A549 (cell line): ENCODE measurements around the gene SBF2. TPM values are rescaled to one million over a fixed set of nuclear protein-coding genes. Genes with fewer than 3 reads are reported as not detected.

Source experiments
- CHD2 ChIP-seq: fragments of 150-350 bp; IDR thresholded peaks from 2 replicates; pipeline ENCODE4 v1.6.1; 2014; ENCODE audit warnings: low read length; ENCODE audit not compliant: partially characterized antibody
- CHD4 ChIP-seq: fragments of 200-600 bp; sonication (generic); IDR thresholded peaks from 2 replicates; pipeline ENCODE4 v1.6.1; 2016; ENCODE audit warnings: antibody characterized with exemption, mild to moderate bottlenecking, borderline replicate concordance
- CTCF ChIP-seq: fragments of >200 bp; sonication (Bioruptor Twin); formaldehyde crosslinking; IDR thresholded peaks from 3 replicates; pipeline ENCODE4 v1.5.1; 2016
- ELK1 ChIP-seq: fragments of 150-350 bp; IDR thresholded peaks from 2 replicates; pipeline ENCODE4 v1.6.1; 2014; ENCODE audit warnings: low read depth, mild to moderate bottlenecking, low read length
- GATA3 ChIP-seq: IDR thresholded peaks from 2 replicates; pipeline ENCODE4 v1.6.1; 2012; ENCODE audit warnings: borderline replicate concordance
- HDAC2 ChIP-seq: fragments of 200-600 bp; sonication (generic); IDR thresholded peaks from 2 replicates; pipeline ENCODE4 v1.6.1; 2016
- HES2 ChIP-seq: fragments of >200 bp; sonication (Bioruptor Twin); formaldehyde crosslinking; IDR thresholded peaks from 2 replicates; pipeline ENCODE4 v1.6.1; 2016
- HEYL ChIP-seq: fragments of 250-450 bp; sonication (Bioruptor Pico); IDR thresholded peaks from 2 replicates; pipeline ENCODE4 v1.8.0; 2021; ENCODE audit warnings: mild to moderate bottlenecking, moderate library complexity
- HMGXB4 ChIP-seq: fragments of 250-450 bp; sonication (Bioruptor Pico); IDR thresholded peaks from 2 replicates; pipeline ENCODE4 v1.5.0; 2021; ENCODE audit warnings: mild to moderate bottlenecking, moderate library complexity, borderline replicate concordance
- HOXB13 ChIP-seq: fragments of 250-450 bp; sonication (Bioruptor Pico); IDR thresholded peaks from 2 replicates; pipeline ENCODE4 v1.5.0; 2020; ENCODE audit warnings: low read depth, mild to moderate bottlenecking, moderate library complexity
- KDM1A ChIP-seq: fragments of 200-600 bp; sonication (generic); IDR thresholded peaks from 2 replicates; pipeline ENCODE4 v1.6.1; 2016; ENCODE audit warnings: low read depth, mild to moderate bottlenecking
- MAFK ChIP-seq: fragments of 450-650 bp; IDR thresholded peaks from 2 replicates; pipeline ENCODE4 v1.6.1; 2014; ENCODE audit not compliant: partially characterized antibody
- MYC ChIP-seq: IDR thresholded peaks from 2 replicates; pipeline ENCODE4 v1.6.1; 2012; ENCODE audit warnings: mild to moderate bottlenecking, inconsistent platforms, low read length, improper control_type of control experiment, borderline replicate concordance
- NPAS2 ChIP-seq: fragments of 250-450 bp; sonication (Bioruptor Pico); IDR thresholded peaks from 2 replicates; pipeline ENCODE4 v1.8.0; 2022; ENCODE audit warnings: mild to moderate bottlenecking, moderate library complexity, borderline replicate concordance
- PBX3 ChIP-seq: IDR thresholded peaks from 2 replicates; pipeline ENCODE4 v1.6.1; 2012
- PHF8 ChIP-seq: fragments of 200-600 bp; sonication (generic); IDR thresholded peaks from 2 replicates; pipeline ENCODE4 v1.6.1; 2016; ENCODE audit warnings: low read depth, mild to moderate bottlenecking, antibody characterized with exemption, moderate library complexity, borderline replicate concordance
- POLR2AphosphoS2 ChIP-seq: conservative IDR thresholded peaks from 2 replicates; pipeline ENCODE4 v1.6.1; 2012; ENCODE audit warnings: low read length, improper control_type of control experiment, inconsistent platforms
- RNF2 ChIP-seq: fragments of 200-600 bp; sonication (generic); IDR thresholded peaks from 2 replicates; pipeline ENCODE4 v1.6.1; 2016; ENCODE audit warnings: low read depth, mild to moderate bottlenecking, antibody characterized with exemption, moderate library complexity, borderline replicate concordance
- SMC3 ChIP-seq: fragments of >200 bp; sonication (Bioruptor Twin); formaldehyde crosslinking; IDR thresholded peaks from 3 replicates; pipeline ENCODE4 v1.6.1; 2018; ENCODE audit warnings: inconsistent platforms
- SREBF2 ChIP-seq: fragments of 450-650 bp; IDR thresholded peaks from 2 replicates; pipeline ENCODE4 v1.6.1; 2014; ENCODE audit warnings: mild to moderate bottlenecking, moderate library complexity
- TP53 ChIP-seq: fragments of 250-450 bp; sonication (Bioruptor Pico); IDR thresholded peaks from 2 replicates; pipeline ENCODE4 v1.5.0; 2021; ENCODE audit warnings: mild to moderate bottlenecking, moderate library complexity
- USF2 ChIP-seq: fragments of 450-650 bp; IDR thresholded peaks from 2 replicates; pipeline ENCODE4 v1.6.1; 2014; ENCODE audit warnings: antibody characterized with exemption
- ZSCAN20 ChIP-seq: fragments of 250-450 bp; sonication (Bioruptor Pico); IDR thresholded peaks from 2 replicates; pipeline ENCODE4 v1.8.0; 2022; ENCODE audit warnings: mild to moderate bottlenecking, moderate library complexity
- polyA plus RNA-seq, 4 experiments: library from polyadenylated mRNA; depleted of rRNA in 3 of 4; stranded (reverse); fragments of >200 nt; fragmentation: RNase III in 1 of 4; extraction: RNeasy Plus Mini Kit Qiagen cat#74134 plus additional on column Dnase treatment in 1 of 4; gene quantifications; 2 replicates in 3 of 4; 3 replicates in 1 of 4; pipeline ENCODE4 v1.2.3, GENCODE V29; 2011 to 2017
- TF ChIP-seq, protein P1 (sequence below): fragments of 200-600 bp; sonication (generic); IDR thresholded peaks from 2 replicates; pipeline ENCODE4 v1.6.1; 2016; ENCODE audit warnings: antibody characterized with exemption, mild to moderate bottlenecking, moderate library complexity
- TF ChIP-seq, protein P2 (sequence below): IDR thresholded peaks from 2 replicates; pipeline ENCODE4 v1.6.1; 2012
- TF ChIP-seq, protein P3 (sequence below): IDR thresholded peaks from 2 replicates; pipeline ENCODE4 v1.6.1; 2012; ENCODE audit warnings: low read depth, borderline replicate concordance
- TF ChIP-seq, protein P4 (sequence below): fragments of >200 bp; sonication (Bioruptor Twin); formaldehyde crosslinking; IDR thresholded peaks from 3 replicates; pipeline ENCODE4 v1.6.1; 2016

The SBF2 gene
- polyA plus RNA-seq, 2 of the 4 experiments (the other 2 are of a cell fraction): 11.1 to 49.6 TPM

- TF ChIP-seq CTCF: no peak
- TF ChIP-seq HOXB13 (CRISPR knock-in tag): peak; percentile 72; the same call in 1 of the 2 replicates
- TF ChIP-seq MAFK: peak; percentile 96
- TF ChIP-seq POLR2AphosphoS2: no peak
- TF ChIP-seq, protein P1, sequence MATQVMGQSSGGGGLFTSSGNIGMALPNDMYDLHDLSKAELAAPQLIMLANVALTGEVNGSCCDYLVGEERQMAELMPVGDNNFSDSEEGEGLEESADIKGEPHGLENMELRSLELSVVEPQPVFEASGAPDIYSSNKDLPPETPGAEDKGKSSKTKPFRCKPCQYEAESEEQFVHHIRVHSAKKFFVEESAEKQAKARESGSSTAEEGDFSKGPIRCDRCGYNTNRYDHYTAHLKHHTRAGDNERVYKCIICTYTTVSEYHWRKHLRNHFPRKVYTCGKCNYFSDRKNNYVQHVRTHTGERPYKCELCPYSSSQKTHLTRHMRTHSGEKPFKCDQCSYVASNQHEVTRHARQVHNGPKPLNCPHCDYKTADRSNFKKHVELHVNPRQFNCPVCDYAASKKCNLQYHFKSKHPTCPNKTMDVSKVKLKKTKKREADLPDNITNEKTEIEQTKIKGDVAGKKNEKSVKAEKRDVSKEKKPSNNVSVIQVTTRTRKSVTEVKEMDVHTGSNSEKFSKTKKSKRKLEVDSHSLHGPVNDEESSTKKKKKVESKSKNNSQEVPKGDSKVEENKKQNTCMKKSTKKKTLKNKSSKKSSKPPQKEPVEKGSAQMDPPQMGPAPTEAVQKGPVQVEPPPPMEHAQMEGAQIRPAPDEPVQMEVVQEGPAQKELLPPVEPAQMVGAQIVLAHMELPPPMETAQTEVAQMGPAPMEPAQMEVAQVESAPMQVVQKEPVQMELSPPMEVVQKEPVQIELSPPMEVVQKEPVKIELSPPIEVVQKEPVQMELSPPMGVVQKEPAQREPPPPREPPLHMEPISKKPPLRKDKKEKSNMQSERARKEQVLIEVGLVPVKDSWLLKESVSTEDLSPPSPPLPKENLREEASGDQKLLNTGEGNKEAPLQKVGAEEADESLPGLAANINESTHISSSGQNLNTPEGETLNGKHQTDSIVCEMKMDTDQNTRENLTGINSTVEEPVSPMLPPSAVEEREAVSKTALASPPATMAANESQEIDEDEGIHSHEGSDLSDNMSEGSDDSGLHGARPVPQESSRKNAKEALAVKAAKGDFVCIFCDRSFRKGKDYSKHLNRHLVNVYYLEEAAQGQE: no peak
- TF ChIP-seq HEYL (CRISPR knock-in tag): 0 out of 2 replicates have a peak, but pooled peaks have one; percentile 31
- no peak for TF ChIP-seq MYC
- TF ChIP-seq GATA3: peak; percentile 75
- TF ChIP-seq NPAS2: no peak
- TF ChIP-seq, protein P2, sequence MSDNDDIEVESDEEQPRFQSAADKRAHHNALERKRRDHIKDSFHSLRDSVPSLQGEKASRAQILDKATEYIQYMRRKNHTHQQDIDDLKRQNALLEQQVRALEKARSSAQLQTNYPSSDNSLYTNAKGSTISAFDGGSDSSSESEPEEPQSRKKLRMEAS: peak; percentile 79
- TF ChIP-seq CHD2: no peak
- no peak for TF ChIP-seq USF2
- TF ChIP-seq PHF8: no peak
- TF ChIP-seq, protein P3, sequence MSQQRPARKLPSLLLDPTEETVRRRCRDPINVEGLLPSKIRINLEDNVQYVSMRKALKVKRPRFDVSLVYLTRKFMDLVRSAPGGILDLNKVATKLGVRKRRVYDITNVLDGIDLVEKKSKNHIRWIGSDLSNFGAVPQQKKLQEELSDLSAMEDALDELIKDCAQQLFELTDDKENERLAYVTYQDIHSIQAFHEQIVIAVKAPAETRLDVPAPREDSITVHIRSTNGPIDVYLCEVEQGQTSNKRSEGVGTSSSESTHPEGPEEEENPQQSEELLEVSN: peak; percentile 37; the same call in 1 of the 2 replicates
- no peak for TF ChIP-seq ZSCAN20 (CRISPR knock-in tag)
- TF ChIP-seq TP53: no peak
- peak; percentile 16; the same call in 1 of the 2 replicates for TF ChIP-seq PBX3
- no peak for TF ChIP-seq HES2
- TF ChIP-seq KDM1A: no peak
- TF ChIP-seq, protein P4, sequence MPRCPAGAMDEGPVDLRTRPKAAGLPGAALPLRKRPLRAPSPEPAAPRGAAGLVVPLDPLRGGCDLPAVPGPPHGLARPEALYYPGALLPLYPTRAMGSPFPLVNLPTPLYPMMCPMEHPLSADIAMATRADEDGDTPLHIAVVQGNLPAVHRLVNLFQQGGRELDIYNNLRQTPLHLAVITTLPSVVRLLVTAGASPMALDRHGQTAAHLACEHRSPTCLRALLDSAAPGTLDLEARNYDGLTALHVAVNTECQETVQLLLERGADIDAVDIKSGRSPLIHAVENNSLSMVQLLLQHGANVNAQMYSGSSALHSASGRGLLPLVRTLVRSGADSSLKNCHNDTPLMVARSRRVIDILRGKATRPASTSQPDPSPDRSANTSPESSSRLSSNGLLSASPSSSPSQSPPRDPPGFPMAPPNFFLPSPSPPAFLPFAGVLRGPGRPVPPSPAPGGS: no peak
- TF ChIP-seq SREBF2: no peak
- TF ChIP-seq SMC3: peak; percentile 54
- no peak for TF ChIP-seq CHD4
- no peak for TF ChIP-seq HDAC2
- no peak for TF ChIP-seq RNF2
- no peak for TF ChIP-seq HMGXB4 (CRISPR knock-in tag)
- no peak for TF ChIP-seq ELK1
These were observed 311.0 kb downstream of the SBF2 start (continued) for GRCh38 chr11:9982796-9983579.
